SIG-M5 treated with dmso at 0.1 percent for 504 hours (cell line): ENCODE results near the gene KCTD16.

Experiments
- DNase-seq: peaks from one replicate; lab custom pipeline; 2025; ENCODE audit not compliant: unreplicated experiment; lab: John Stamatoyannopoulos, UW

The KCTD16 gene

DNA sequence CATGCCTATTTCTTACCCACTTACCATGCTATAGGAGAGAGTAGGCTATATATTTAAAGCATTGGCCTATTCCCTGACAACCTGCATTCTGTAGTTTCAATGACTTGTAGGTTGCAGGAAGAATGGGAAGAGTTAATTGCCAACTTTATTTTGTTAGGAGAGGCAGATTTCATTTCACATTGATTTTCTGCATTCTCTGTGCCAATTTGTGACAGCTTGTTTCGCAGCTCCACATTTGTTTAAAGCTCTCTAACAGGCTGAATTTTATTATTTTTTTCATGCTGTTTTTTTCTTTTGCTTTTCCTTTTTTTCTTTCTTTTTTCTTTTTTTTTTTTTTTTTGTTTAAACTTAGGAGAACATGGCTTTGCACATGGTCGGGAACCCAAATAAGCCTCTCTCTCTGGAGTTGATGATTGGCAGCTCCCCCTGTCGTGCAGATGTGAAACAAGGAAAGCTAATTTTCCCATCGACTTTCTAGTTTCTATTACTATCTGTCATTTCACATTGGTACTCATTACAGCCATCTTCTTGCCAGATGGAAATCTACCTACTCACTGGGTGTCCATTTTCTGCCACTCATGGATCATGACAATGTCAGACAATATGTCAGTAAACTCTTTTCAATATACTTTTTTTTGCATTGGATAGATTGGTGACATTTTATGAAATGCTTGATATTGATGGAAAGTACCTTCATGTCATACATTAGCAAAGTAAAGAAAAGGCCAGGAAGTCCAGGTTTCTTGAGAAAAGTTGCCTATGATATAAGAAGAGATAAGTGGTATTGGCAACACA is 223.2 kb downstream of the KCTD16 start:
- no peak for DNase-seq

- DNase-seq, result no peak
These were observed 225.0 kb downstream of the KCTD16 start for GRCh38 chr5:144395704-144396103.

DNA sequence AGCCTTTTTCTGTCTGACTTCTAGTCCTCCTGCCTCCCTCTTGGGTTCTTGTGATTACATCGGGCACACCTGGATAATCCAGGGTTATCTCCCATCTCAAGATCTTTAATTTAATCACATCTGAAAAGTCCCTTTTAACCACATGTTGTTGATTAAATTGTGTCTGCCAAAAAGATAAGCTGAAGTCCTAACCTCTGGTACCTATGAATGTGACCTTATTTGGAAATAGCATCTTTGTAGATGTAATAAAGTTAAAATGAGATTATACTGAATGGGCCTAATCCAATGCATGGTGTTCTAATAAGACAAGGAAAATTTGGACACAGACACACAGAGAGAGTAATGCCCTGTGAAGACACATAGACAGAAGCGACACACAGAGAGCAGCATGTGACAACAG is 232.4 kb downstream of the KCTD16 start:
- no peak for DNase-seq

DNA sequence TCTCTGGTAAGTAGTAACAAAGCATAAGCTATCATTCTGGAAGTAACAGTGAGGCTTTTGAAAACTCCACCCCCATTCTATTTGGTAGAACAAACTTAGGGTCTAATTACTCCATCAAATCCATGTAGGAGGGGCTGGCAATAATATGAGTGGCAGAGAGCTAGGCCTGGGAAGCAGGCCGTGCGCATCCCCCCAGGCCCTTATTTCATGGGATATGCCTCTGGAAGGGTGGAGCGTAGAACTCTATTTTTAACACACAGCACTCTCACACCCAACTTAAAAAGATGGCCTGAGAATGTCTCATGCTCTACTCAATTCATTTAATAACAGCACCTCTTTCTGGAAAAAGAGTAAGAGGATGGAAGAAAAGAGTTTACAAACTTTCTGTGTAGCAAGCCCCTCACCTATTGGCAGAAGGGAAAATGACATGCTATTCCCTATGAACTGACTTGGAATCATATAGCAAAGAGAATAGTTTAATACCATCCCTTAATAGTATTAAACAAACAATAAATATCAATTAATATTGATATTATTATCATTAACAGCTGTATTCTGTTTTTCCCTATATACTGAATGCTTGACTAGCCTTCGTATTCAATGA is 233.2 kb downstream of the KCTD16 start:
- no peak for DNase-seq

DNA sequence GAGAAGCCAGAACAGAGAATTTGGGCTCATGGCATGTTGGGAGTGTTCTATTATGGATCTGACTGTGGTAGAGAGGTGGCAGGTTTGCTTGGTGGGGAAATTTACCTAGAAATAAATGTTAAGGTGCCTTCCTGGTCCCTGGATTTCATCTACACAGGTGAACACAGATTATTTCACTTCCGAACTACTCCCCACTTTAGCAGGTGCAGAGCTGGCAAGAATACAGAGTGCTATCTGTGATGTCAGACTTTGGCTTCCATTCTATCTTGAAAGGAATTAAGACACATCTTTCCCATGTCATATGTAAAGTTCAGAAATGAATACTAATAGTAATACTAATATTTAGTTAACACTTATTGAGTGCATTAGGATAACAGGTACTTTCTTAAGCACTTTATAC is 234.0 kb downstream of the KCTD16 start:
- no peak for DNase-seq

- no peak for DNase-seq
These were observed 235.3 kb downstream of the KCTD16 start for GRCh38 chr5:144405991-144406390.

GRCh38 chr5:144406442-144406841 is 235.8 kb downstream of the KCTD16 start:
- no peak for DNase-seq

DNA sequence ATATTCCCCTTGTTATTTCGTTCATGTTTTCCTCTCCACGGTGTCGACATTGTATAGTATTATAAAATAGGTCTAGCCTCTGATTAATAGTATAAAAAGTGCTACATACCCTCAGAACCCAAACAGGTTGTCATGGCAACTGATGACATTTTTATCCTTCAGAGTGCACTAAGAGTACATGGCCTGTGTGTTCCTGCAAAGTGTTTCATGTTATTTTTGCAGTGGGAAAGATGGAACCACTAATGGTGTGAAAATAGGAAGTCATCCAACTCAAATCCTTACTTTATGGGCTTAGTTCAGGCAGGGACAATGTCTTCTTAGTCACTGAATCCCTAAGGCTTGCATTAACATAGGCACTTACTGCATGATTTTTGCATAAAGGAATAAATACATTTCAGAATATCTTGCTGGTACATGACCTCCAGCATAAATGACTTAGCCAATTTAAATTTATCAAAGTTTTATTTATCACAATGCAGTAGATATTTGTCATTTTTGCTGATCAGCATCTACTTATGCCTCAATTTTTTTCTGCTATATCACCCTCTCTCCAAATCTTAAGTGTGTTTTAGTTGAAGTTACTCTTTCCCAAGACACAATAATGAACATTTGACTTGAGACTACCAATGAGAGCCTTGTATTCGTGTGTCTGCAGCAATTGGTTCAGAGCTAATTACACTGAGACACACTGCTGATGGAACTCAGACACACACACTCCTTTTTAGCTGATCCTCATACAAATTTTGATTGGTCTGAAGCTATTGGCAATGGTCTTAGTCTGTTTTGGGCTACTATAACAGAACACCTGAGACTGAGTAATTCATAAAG is 243.7 kb downstream of the KCTD16 start:
- DNase-seq, result no peak

DNA sequence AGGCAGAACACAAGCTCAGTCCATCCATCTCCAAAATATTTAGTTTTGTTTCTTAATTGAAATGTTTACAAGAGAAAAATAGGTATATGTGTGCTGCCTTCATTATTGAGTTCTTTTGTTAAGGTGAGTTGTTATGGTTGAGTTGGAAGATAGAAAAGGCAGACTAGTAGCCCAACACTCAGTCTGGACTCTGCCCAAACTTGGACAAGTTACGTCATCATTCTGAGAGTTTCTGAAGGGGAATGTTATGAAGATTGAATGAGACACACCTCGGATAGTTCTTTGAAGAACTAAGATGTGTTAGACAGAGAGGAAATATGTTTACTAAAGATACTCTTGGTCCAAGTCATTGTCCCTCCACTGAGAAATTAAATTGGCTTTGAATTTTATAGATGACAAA is 245.5 kb downstream of the KCTD16 start:
- DNase-seq, result no peak

DNA sequence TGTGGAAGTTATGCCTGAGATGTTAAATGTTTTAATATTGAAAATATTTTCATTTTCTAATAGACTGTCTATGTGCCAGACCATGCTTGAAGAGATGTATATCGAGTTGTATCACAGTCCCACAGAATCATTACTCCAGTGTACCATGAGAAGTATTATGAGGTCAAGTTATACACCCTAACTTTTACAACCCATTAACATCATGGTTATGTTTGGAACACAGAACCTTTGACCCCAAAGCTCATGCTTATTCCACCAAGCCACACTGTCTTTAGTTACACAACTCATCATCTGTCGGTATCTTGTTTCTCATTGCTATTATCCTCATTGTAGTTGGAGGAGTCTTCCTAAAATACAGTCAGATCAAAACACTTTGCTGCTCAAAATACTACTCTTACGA is 248.0 kb downstream of the KCTD16 start:
- DNase-seq, result no peak

GRCh38 chr5:144421411-144421810 is 250.7 kb downstream of the KCTD16 start:
- no peak for DNase-seq

- DNase-seq, result no peak
These were observed 251.5 kb downstream of the KCTD16 start for GRCh38 chr5:144422018-144422727.

DNA sequence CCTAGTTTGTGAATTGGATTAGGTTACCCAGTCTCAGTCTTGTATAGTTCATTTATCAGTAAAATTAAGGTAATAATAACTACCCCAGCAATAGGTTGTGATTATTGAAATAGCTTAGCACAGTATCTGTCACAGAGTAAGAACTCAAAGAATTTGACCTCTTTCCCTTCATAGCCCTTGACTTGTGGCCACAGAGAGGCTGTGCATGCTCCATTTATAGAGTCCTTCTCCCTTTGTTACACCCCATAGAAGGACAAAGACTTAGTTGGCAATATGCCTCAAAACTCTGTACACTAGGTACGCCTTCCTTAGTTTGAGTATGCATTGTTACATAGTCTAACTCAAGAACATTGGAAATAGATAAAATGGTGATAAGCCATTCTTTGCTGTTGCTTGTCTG is 257.2 kb downstream of the KCTD16 start:
- DNase-seq, result no peak

DNA sequence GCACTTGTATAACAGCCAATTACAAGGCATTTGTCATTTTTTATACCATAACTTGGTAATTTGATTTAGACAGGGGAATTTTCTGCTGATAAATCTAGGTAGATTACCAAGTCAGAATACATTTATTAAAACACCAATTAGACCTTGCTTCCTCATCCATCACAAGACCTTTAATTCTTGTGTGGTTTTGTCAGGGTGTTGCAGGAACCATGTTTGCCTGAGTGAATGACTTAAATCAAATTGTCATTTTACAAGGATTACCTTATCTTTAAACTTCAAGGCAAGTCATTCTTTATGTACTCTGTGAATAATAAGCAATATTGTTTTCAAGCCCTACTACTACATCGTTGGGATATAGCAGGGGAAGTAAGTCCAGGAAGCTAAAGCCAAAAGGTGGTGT is 257.7 kb downstream of the KCTD16 start:
- no peak for DNase-seq

DNA sequence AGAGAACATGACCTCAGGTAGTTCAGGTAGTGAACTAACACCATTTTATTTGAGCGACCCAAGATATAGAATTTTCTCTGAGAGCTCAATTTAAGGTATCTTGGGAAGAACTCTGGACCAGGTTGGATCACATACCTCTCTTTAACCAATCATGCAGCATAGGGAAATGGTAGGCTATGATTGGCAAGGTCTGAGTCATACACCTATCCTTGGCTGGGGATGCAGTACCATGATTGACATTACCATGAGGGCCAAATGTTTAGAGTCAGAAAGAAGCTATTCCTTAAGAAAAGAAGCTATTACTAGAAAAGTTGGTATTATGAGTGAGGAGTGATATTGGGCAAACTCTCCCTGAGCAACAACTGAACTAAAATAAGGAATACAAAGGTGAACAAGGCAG is 258.7 kb downstream of the KCTD16 start:
- no peak for DNase-seq

GRCh38 chr5:144429905-144430304 is 259.2 kb downstream of the KCTD16 start:
- no peak for DNase-seq

DNA sequence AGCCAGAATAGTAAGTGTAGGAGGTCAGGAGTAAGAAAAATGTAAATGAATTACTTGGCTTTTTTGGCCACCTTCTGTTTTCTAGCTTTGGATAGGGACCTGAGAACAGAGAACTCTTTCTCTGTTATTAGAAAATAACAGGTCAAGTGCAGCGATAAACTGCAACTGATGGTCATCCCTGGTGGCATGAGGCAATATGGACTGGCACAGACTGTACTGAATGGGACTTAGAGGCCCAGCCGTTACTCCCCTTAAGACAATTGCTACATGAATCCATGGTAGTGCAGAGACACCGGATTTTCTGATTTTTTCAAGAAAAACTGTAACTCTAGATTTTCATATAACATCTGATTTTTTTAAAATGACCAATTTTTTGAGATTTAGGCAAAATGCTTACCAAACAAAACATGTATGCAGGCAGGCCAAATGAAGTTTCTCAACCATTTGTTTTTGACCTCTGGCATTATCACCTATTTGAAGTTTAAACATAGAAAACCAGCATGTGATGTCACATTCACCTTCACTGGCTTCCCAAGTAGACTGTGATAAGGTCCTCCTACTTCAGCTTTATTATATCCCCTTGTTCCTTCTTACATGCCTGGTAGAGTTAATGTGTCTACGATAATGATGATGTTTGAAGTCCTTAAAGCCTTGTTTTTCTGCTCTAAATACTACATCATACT is 262.6 kb downstream of the KCTD16 start:
- no peak for DNase-seq

DNA sequence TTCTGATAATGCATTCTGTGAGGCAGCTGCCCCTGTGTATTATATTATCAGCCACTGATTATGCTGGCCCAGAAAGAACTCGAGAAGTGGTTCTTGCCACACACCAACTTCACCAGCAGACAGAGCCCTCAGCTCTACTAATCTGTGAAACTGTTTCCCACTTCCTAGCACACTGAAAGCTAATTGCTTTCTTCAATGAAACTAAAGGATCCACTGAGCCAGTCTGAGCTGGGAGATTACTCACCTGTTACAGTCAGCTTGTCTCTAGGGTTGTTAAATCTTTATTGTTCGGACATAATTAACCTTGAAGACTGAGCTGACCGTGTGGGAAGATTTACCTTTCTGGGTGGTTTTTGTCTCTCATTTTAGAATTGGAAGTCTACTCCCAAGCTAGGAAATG is 263.2 kb downstream of the KCTD16 start:
- DNase-seq, result no peak

GRCh38 chr5:144436007-144436406 is 265.3 kb downstream of the KCTD16 start:
- no peak for DNase-seq

GRCh38 chr5:144438237-144438636 is 267.6 kb downstream of the KCTD16 start:
- DNase-seq, result no peak

DNA sequence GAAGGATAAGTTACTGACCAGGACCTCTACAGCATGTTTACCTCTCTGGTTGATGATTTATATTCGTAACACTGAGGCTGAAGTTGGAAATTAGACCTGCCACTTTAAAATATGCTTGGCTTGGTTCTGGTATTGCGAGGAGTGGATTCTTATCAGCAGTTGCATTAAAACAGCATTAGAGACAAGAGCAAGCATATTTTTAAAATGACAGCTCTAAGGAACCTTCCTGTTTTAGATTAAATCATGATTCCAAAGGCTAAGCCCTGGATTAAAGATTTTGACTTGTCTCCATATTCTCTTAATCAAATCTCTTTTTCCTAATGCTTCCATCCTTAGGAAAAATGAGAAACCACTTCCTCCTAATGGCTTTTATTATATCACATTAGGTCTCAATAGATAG is 277.8 kb downstream of the KCTD16 start:
- DNase-seq, result no peak
